COLO668 (cell line): ENCODE data around the gene SLC34A3.

Experiments
- DNase-seq: peaks from one replicate; lab custom pipeline; 2025; ENCODE audit not compliant: unreplicated experiment; lab: John Stamatoyannopoulos, UW

Gene SLC34A3

GRCh38 chr9:137275203-137275587, 44.5 kb downstream of the SLC34A3 start:
- DNase-seq, result no peak

- DNase-seq, result no peak
These were observed 45.1 kb downstream of the SLC34A3 start for GRCh38 chr9:137275588-137276472.

- peak; percentile 40 for DNase-seq
These were observed 46.0 kb downstream of the SLC34A3 start for GRCh38 chr9:137276473-137277328.

- DNase-seq, result peak; percentile 69
These were observed 46.8 kb downstream of the SLC34A3 start, which contains the start of gene TOR4A for GRCh38 chr9:137277329-137278041. Gene TOR4A (plus strand): TSS chr9:137277726. CDS start chr9:137278690, 964 bp downstream.

GRCh38 chr9:137278061-137278701, 47.5 kb downstream of the SLC34A3 start:
- no peak for DNase-seq

GRCh38 chr9:137278721-137279711, 48.3 kb downstream of the SLC34A3 start:
- no peak for DNase-seq

- no peak for DNase-seq
These were observed 49.2 kb downstream of the SLC34A3 start for GRCh38 chr9:137279741-137280473.

- DNase-seq, result no peak
These were observed 50.0 kb downstream of the SLC34A3 start for GRCh38 chr9:137280474-137281344.

GRCh38 chr9:137281345-137282116, 50.8 kb downstream of the SLC34A3 start:
- DNase-seq, result no peak
